GM12872 (cell line): ENCODE data around the gene KIAA0408.

ENCODE experiments used
- CTCF ChIP-seq: IDR thresholded peaks from 3 replicates; pipeline ENCODE4 v1.5.1; 2011; ENCODE audit warnings: low read depth, mild to moderate bottlenecking, low read length, moderate library complexity; ENCODE audit not compliant: insufficient read depth

Gene KIAA0408

GRCh38 chr6:127459231-127459641, at the start of gene KIAA0408:
KIAA0408 (minus strand) TSS chr6:127459389; CDS start chr6:127453981, 5,408 bp downstream.
- TF ChIP-seq CTCF, result no peak

GRCh38 chr6:127506894-127507293, 47.7 kb upstream of the KIAA0408 start:
- no peak for TF ChIP-seq CTCF

GRCh38 chr6:127503022-127503421, 43.8 kb upstream of the KIAA0408 start:
- TF ChIP-seq CTCF, result no peak

GRCh38 chr6:127497410-127497809, 38.2 kb upstream of the KIAA0408 start:
- no peak for TF ChIP-seq CTCF

- no peak for TF ChIP-seq CTCF
Measured at GRCh38 chr6:127496471-127496870, 37.3 kb upstream of the KIAA0408 start.

GRCh38 chr6:127494240-127494767, 35.1 kb upstream of the KIAA0408 start:
- TF ChIP-seq CTCF, result no peak

- no peak for TF ChIP-seq CTCF
Measured at GRCh38 chr6:127489248-127489647, 30.1 kb upstream of the KIAA0408 start.
